Colon (tissue), 2 donors: ENCODE measurements around the gene DTL.

Source experiments
- FAIRE-seq: peaks from 2 replicates; lab custom pipeline; 2012; peaks lifted over from hg19 to GRCh38; lab: Jason Lieb, UNC
- donor health status: control.
- donor health status: control.

Gene DTL

DNA sequence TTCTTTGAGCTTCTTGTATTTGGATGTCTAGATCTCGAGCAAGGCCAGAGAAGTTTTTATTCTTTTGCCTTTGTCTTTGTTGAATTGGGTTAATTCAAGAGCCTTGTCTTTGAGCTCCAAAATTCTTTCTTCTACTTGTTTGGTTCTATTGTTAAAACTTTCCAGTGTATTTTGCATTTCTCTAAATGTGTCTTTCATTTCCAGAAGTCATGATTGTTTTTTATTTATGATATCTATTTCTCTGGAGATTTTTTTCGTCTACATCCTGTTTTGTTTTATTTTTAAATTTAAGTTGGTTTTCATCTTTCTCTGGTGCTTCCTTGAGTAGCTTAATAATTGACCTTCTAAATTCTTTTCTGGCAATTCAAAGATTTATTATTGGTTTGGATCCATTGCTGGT lies 61.8 kb downstream of the DTL start:
- FAIRE-seq = no peak

DNA sequence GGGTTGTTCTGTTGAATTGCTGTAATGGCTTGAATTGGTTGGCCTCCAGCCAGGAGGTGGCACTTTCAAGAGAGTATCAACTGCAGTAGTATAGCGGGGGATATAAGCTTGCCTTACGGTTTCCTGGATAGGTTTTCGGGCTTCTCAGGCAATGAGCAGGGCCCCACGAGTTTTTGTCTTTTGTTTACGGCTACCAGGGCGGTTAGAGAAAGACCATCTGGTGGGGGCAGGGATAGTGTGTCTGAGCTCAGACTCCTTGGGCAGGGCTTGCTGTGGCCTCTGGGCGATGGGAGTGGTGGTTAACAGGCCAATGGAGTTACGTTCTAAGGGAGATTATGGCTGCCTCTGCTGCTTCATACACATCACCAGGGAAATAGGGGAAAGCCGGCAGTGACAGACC lies 62.8 kb downstream of the DTL start:
- FAIRE-seq = no peak

DNA sequence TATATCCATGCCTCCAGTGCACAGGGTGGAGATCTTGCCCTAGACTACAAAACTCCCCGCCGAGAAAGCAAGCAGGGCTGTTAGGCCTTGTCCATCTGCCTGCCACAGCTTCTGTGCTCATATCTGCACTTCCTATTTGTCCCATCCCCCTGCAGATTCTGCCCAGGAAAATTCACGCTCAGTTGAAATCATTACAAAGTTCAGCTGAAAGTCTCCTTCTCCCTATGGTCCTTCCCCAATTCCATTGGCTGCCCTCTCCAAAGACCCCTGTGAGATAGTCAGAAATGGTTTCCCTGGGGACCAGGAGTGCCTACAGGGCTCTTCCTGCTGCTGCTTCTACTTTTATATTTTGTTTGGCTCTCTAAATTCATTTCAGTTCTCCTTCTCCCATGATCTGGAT lies 63.2 kb downstream of the DTL start:
- FAIRE-seq = no peak

DNA sequence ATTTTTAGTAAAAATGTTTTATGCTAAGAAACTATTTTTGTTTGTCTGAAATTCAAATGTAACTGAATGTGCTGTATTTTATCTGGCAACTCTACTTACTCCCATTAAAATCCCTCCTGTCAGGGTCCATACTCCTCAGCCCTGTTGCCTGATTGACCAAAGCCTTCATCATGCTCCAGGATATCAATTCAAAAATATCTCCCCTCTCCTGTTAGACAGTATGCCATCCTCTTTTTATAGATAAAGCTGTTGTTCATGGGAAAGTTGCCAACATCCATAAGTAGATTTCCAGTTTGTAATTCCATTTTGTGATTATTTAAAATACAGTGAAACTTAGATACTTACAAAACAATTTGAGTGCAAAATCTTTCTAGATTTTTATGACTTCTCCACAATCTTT lies 65.7 kb downstream of the DTL start:
- no peak for FAIRE-seq

DNA sequence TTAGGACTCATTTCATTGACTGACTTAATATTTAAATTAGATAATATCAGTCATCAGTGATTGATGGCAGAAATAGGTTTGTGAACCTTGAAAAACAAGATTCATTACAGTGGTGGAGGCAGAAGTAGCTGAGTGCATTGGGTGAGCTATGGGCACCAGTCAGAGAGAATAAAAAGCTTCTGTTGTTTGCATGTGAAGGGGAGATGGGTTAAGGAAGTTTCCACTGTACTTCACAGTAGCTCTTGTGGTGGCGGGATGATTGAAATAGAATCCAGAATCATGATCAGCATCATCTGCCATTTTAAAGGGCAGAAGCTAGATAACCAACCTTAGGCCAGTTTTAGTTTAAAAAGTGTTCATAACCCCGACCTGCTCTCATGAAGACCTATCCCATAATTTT lies 66.2 kb downstream of the DTL start:
- no peak for FAIRE-seq

DNA sequence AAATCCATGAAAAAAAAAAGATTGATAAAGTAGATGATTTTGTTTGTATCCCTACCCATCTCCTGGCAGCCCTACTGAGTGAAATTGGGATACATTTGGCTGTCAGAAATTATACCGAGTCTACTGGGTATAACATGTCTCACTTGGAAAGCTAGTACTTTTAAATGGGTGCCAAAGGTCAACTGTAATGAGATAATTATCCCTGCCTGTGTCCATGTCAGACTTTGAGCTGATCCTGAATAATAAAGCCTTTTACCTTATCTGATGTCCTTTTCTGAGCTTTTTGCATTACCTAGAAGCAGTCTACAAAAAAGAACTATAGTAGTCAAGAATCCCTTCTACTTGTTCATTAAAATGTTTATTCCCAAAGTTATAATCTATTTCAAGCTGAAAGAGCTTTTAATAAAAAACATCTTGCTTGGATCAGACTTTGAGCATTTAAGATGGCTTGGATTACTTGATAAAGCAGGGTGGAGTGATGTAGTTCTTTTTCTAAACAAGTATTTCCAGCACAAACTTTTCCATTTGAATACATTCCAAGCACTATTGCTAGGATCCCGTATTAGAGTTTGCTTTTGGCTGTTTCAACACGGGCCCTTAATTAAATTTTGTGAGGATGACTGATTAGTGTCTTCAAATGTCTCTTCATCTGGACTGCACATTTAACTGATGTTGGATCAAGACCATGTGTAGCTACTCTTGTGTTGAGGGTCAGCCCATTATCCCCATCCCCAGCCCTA lies 69.2 kb downstream of the DTL start:
- no peak for FAIRE-seq

DNA sequence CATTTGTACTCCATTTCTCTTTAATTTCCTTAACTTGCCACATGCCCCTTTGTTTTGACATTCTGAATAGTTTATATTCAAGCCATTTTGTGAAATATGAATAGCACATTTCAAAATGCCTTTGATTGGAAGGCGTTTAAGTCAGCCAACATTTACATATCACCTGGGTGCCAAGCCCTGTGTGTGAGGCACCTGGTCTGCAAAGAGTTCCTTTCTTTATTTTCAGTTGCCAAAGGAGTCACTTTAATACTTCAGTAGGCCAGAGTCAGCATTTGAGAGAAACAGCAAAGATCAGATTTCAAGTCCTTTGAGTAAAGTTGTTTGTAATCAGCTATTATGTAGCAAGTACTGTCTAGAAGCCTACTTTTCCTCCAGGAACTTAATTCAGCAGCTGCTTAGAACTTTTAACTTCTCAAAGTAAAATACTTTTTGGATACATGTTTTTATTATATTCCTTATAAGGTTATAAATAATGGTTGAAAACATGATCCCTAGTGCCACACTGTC lies 70.8 kb downstream of the DTL start:
- FAIRE-seq = no peak

DNA sequence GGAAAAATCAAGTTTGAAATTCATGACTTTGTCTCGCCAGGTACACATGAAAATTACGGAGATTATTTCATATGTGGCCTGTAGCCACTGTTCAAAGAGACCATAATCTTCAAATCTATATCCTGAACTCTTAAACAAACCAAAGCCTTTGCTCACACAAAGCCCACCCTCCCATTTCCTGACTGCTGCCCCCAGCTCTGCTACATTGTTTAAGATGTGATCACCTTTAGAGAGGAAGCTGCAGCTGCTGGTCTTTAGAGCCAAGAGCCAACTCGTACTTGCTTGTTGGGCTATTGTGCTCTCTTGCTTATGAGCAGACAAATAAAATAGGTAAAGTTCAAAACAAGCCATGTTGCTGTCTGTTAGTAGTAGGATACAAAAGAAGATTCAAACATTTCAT lies 71.9 kb downstream of the DTL start:
- FAIRE-seq = no peak

DNA sequence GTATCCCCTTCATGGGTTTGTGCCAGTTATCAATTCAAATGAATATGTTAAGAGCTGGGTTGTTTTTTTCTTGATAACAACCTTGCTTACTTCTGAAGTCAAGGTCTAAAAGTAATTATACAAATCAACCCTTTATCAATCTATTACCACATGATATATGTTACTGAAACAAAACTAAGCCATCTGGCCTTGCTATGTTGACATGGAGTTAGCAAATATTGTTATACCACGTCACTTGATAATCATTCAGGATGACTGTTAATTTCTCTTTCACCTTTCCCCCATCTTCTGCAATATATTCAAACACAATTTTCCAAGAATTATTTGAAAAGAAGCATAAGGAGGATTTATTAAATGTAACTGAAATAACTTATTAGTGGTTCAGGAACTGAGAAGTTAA lies 72.6 kb downstream of the DTL start:
- no peak for FAIRE-seq

DNA sequence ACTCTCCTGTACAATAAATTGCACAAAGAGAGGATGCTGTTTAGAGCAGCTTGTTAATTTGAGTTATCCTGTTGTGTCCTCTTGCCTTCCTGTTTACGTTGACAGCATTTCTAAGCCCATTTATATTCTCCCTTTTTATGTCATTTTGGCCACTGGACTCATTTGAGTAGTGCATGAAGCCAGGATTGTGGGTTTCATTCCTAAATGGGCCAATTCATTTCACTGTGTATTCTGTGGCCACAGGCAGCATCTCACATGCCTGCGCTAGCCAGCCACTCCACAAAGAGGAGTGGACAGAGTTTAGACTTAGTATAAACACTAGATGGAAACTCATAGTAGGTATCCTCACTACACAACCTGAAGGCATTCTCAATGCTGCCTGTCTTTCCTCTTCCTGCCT lies 73.4 kb downstream of the DTL start:
- FAIRE-seq = no peak

DNA sequence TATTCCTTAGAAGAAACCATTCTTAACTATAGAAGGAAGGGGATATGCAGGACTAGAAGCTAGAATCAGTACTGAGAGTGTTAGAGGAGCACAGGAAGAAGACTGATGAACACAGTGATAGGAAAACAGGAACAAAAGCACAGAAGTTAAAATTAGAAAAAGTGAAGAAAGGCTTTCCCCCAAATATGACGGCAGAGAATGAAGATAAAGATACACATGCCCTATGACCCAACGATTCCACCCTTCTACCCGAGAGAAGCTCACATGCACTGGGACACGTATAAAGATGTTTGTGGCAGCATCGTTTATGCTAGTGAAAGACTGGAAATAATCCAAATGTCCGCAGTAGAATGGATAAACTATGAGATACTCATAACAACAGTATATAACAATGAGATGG lies 74.2 kb downstream of the DTL start:
- no peak for FAIRE-seq

DNA sequence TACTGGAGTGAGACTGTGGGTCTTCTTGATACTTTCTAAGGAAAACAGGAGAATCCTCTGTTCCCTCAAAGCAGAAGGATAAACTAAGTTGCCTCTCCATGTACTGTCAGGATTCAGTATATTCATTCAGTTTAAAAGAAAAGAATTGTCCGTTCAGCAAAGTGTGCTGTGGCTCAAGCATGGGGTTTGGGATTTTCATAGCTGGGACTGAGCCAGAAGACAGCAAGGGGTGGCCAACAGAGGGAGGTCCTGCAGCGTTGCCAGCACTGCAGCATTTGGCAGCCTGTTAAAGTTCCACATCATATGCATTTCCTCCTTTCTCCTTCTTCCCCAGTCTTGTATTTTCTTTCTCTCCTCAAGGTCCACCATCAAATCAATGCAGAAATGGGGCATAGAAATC lies 75.1 kb downstream of the DTL start:
- FAIRE-seq = no peak

DNA sequence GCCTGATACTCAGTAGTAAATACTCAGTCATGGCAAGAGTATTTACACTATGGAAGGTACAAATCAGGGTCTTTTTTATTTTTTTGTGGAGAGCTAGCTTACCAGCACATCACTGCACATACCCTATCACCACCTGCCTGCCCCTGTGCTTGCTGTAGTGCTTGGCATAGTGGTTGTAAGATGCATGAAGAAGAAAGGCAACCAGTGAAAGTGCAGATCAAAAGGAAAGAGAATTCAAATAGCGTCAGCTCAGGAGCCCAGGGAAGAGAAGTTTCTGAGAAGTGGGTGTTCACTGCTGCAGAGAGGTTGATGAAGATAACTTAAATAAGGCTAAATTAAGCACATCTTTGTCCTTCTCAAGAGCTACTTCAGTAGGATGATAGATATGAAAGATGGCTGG lies 76.0 kb downstream of the DTL start:
- no peak for FAIRE-seq

DNA sequence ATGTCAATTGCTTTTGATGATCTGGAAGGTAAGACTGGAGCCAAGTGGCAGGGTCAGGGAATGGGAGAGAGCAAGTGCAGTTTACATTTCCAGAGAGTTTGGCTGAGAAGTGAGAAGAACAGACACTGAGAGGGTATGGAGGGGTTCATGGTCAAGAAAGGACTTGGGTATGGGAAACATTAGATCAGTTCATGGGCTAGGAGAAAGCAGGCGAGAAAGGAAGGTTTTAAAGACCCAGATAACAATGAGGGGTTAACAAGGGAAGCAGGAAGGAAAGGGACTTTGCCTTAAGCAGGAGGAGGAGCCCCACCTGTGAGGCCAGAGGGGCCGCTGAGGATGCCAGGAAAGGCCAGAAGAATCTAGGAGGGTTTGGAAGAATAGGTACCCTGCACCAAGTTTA lies 78.2 kb downstream of the DTL start:
- no peak for FAIRE-seq

DNA sequence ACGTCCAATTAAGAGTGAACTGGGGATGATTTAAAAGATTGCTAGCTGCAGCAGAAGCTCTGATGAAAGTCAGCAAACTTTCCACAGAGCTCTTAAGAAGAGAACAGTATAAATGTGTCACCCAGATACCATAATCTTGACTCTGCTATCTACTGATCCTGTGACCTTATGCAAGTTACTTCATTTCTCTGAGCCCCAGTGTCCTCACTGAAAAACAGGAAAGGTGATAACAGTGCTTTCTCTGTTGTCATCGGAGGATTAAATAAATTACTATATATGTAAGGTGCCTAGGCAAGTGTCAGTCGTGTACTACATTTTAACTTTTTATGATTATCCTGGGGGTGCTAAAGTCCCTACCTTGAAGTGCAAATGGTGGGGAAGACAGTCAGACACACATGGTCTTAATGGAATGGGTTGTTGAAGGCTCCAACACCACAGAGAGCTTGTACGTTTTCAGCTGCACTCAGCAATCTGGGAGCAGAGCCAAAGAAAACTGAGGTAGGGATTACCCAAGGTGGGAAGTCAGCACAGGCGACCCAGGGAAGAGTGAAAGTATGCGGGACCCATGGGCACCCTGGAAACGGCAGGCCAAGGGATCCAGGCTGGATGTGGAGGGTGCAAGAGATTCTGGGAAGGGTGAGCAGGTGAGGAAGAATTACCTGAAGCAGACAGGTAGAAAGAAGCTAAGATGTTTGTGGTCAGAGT lies 82.8 kb downstream of the DTL start:
- no peak for FAIRE-seq

DNA sequence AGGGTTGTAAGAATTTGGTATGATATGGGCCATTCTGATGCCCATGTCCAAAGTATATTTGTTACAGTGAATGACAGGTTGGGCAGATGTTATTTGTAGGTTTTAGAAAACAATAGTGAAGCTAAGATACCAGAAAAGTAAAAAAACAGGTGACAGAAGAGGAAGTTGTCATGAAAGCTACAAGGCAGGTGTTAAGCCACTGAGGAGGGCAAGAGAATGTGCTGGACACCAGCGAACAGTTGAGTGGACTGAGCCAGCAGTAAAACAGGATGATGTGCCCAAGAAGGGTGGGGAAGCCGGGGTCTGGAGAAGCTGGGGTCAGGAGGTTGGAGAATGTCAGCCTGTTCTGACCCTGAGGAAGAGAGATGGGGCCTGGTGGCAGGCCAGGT lies 83.3 kb downstream of the DTL start:
- no peak for FAIRE-seq

DNA sequence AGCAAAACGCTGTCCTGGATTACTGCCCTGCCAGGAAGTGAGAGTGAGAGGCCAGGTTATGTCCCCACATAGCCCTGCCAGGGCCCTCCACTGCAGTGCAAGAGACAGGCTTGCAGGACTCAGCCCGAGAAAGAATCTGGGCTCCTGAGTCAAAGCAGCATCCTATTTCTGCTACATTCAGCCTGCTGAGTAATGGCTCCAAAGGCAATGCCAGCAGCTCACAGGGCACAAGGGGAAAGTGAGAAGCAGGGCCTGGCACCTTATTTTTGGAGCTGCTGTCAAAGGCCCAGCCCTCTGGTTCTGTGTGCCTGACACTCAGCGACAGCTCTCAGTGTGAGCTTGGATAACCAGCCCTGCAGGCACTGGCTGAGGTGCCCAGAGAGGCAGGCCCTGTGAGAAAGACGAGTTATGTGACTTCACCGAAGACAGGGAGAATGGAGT lies 83.9 kb downstream of the DTL start:
- FAIRE-seq = no peak

DNA sequence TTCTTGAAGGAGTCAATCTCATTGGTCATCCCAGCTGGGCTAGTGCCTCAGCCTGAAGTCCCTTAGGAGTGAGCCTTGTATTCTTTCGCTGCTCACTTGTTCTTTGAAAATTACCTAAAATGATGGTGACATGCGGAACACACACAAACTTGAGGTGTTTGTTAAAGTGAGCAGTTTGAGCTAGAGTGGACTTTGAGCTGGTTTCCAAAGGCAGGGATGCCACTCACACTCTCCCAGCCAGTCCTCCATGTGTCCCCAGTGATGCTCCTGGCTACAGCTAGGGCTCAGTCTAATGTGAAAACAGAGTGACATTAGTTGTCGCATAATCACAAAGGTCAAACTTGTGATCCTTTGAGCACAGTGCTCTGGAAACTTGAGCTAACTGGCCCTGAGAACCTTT lies 84.3 kb downstream of the DTL start:
- no peak for FAIRE-seq

DNA sequence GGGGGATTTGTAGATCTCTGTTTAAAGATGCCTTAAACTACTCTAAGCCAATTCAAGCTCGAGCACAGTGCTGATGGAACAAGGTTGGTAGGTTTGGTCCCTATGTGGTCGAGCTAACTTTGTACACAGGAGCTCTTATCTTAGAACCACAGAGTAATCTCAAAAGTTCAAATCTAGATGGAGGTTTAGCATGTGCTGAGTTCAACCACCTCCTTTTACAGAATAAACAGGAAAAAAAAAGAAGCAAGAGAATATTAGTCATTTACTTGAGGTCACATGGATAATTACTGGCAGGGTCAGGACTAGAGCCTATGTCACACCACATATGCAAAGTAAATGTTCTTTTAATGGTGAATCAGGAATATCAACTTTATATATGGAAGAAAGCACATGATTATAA lies 86.2 kb downstream of the DTL start:
- no peak for FAIRE-seq

DNA sequence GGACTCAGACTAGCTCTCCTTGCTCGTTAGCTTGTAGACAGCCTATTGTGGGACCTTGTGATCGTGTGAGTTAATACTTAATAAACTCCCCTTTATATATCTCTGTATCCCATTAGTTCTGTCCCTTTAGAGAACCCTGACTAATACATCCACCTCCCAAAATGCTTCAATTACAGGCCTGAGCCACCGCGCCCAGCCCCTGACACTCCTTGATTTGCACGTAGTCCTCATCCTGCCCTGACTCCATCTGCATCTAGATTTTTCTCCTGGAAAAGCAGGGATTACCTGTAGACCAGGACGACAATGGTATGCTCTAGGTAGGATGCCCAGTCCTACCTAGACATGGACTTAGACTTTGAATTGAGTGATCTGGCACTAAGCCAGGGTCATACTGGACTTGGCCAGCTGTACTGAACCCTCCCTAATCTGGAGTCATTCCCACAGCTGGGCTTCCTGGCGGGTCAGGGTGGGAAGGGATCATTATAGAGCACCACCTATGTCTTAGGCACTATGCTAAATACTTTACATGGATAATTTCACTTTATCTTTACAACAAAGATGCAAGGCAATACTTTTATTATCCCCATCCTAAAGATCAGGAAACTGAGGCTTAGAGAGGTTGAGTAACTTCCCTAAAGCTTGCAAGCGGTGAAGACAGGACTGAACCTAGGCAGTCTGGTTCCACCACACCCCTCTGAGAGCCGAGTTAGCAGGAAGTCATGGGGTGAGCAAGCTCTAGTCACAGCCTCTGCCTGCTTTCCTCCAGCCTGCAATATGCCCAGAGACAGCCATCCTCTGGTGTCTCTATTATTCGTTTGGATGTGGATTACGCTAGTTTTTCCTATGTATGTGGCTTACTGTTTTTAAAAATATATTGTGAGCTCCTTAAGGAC lies 89.4 kb downstream of the DTL start:
- FAIRE-seq = no peak

DNA sequence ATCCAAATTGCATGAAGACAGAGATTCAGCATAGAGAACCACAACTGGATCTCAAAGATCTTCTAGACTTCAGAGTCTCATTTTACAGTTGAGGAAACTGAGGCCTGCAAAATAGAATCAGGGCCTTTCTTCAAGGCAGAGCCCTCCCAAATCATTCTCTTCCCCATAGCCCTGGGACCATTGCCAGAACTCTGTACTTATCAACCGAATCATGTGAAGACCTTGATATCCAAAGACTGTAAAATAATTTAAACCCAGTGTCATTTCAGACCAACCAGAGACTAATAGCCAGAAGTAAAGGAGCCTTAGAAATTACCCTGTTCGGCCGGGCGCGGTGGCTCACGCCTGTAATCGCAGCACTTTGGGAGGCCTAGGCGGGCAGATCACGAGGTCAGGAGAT lies 90.1 kb downstream of the DTL start:
- FAIRE-seq = no peak

DNA sequence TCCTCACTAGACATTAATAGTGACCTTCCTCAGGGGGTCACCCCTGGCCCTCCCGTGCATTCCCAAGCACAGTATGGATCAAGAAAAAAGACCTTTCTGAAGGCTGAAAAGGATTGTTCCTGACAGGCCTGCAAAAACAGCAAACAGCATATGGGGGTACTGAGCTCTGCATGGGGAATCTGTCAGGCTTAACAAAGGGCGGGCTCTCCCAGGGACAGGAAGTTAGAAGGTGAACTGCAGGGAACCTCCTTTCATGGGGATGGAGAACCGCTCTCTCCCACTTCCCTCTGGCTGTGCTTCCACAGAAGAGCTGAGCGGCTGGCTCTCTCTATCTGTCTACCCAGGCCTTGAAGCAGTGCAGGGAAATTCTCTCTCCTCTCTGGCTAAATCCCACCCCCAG lies 91.7 kb downstream of the DTL start:
- no peak for FAIRE-seq

DNA sequence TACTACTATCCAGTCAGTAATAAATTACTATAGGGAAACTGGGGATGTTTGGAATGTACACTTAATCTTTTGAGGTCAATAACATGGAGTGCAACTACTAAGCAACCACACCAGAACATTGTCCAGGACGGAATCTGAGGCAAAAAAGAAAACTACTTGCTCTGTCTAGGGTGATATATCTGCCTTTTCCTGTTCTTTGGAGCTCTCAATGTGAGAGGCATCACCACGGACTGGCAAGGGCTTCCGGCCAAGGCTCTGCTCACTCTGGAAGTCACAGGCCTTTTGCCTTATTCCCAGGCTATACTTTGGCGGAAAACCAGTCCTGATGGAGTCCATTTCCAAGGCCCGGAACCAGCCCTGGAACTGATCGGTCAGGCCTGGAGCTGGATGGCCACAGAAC lies 94.2 kb downstream of the DTL start:
- FAIRE-seq = no peak
